Glomerular visceral epithelial cell (primary cell): ENCODE measurements around the gene SRA1.
A peak's percentile ranks its signal among the peaks of the same experiment; 100 is the strongest.

ENCODE experiments used
- DNase-seq: peaks from one replicate; pipeline ENCODE4 v3.0.0-alpha.2; 2016; ENCODE audit errors: extremely low spot score

The SRA1 gene

DNA sequence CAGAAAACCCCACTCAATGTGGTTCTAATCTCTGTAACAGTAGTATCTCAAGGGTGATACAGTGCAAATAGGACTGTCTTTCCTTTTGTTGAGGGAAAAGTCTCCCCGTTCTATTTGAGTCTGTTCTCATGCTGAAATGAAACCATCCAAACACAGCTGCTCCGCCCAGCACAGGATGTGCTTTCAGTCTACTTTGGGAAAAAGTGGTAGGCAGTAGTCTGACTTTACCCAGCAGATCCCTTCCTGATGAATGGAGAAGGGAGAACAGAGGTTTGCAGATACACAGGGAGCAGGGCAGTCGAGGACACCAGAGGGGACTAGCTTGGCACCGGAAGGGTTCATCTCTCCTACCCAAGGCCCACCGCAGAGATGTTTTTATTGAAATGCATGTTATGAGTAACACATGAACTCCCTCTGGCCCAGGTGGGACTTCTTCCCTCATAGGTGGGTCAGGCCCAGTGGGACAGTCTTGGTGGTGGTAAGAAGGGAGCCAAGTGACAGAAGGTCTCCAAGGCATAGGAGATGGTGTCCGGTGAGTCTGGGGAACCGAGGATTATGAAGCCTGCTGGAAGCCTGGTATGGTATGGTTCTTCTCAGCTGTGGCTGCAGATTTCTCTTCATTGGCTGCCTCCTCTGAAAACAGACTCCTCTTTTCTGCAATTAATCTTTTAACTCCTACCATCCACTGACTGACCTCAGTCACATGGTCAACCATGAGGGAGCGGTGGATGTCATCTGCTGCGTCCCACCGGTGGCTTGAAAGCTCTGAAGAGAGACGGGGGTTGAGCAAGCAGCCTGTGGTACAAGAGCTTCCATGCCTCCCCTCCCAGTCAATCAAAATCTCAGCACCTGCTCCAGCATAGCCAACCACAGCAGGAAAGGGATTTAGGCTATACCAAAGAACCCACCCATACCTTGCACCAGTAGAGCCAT is 6.9 kb downstream of the SRA1 start:
- DNase-seq, result no peak

GRCh38 chr5:140549237-140550144 is 7.8 kb downstream of the SRA1 start:
- no peak for DNase-seq

GRCh38 chr5:140548791-140549190 is 8.5 kb downstream of the SRA1 start:
- DNase-seq, result no peak

DNA sequence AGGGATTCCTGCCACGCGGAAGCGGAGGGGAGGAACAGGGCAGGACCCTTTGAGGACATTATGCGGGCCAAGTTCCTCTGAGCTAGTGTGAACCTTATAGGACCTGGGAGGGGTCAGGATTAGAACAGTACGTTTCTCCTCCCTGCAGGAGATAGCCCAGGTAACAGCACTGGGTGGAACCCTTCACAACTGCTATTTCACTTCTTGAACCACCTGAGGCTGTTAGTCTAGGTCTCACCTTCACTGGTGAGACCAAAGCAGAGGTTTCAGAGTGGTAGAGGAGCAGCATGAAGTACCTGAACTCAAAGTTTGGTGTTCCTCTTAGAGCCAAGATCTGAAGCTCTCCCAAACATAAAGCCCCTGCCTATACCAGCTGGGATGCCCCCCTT is 9.0 kb downstream of the SRA1 start:
- no peak for DNase-seq

DNA sequence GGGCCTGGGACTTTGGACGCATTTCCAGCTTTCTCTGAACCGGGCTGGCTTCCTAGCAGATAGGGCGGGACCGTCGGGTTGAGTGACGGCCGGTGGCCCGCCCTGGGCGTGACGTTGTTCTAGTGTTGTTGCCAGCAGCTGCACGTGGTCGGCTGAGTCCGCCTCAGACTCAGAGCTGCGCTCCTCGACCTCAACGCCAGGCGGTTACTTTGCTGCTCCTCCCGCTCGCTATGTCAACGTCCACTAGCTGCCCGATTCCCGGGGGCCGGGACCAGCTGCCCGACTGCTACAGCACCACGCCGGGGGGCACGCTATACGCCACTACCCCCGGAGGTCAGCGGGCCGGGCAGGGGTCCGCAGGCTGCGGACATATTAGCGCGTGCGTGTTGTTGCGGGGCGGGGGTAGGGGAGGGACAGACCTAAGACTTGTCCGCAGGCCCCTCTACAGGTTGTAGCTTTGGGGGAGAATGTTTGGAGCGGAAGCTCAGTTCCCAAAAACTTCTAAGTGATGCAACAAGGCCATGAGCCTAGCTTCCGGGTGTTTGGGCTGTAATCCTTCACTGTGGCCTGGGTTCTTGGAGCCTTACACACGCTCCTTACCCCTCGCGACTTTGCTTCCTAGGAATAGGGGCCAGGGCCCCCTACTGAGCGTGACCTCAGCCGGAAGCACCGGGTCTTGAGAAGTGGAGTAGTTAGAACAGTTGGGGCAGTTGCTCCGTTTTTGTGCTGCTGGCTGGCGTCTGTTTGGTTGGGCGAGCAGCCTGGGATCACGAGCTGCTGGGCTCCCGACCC is 9.6 kb downstream of the SRA1 start, which contains the start of gene EIF4EBP3:
TSS of gene EIF4EBP3 (plus strand) at position 155 of the 792 bp plus-strand sequence. CDS start at position 231, 76 bp downstream.
- DNase-seq, result peak; percentile 90

GRCh38 chr5:140546851-140547507 is 10.3 kb downstream of the SRA1 start:
- no peak for DNase-seq

DNA sequence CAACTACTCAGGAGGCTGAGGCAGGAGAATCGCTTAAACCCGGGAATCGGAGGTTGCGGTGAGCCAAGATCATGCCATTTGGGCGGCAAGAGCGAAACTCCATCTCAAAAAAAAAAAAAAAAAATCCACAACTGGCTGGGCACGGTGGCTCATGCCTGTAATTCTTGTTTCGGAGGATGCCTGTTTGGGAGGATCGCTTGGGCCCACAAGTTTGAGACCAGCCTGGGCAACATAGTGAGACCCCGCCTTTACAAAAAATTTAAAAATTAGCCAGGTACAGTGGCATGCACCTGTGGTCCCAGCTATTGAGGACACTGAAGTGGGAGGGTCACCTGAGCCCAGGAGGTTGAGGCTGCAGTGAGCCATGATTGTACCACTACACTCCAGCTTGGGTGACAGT is 11.7 kb downstream of the SRA1 start:
- no peak for DNase-seq

- DNase-seq, result no peak
These were observed 12.3 kb downstream of the SRA1 start for GRCh38 chr5:140544986-140545385.

GRCh38 chr5:140542972-140543371 is 14.3 kb downstream of the SRA1 start:
- DNase-seq, result no peak

- DNase-seq, result no peak
These were observed 17.0 kb downstream of the SRA1 start for GRCh38 chr5:140540227-140540626.

- DNase-seq, result no peak
These were observed 33.3 kb downstream of the SRA1 start for GRCh38 chr5:140524003-140524402.

GRCh38 chr5:140513124-140513523 is 44.1 kb downstream of the SRA1 start:
- DNase-seq, result no peak

GRCh38 chr5:140509898-140510297 is 47.4 kb downstream of the SRA1 start:
- no peak for DNase-seq

- no peak for DNase-seq
These were observed 54.4 kb downstream of the SRA1 start for GRCh38 chr5:140502834-140503233.
